Mucosa of descending colon (tissue), 3 donors: ENCODE results near the gene NUDT6. TPM values are rescaled to one million over a fixed set of nuclear protein-coding genes. Genes with fewer than 3 reads are reported as not detected.
"Not testable (repeated sequence)": the region's sequence is repeated elsewhere in the genome, so short reads cannot be mapped to it uniquely, and the experiment has no call there.

Experiments
- ATAC-seq: fragments of 200-7000 bp; cut with Tn5 transposase; one replicate; pipeline ENCODE4 v1.9.1; 2020; ENCODE audit warnings: mild to moderate bottlenecking, moderate library complexity
- DNase-seq, 3 donors: peaks; one replicate each; pipeline ENCODE4 v3.0.0-alpha.2; 2020
- H3K36me3 ChIP-seq: fragments of 200-600 bp; one replicate; pipeline ENCODE4 v1.8.0; 2021; ENCODE audit warnings: low read depth, mild to moderate bottlenecking
- H3K4me1 ChIP-seq: fragments of 200-600 bp; one replicate; pipeline ENCODE4 v1.8.0; 2021; ENCODE audit warnings: low read depth, mild to moderate bottlenecking
- H3K4me3 ChIP-seq: fragments of 200-600 bp; one replicate; pipeline ENCODE4 v1.8.0; 2021; ENCODE audit warnings: mild to moderate bottlenecking
- H3K9me3 ChIP-seq: fragments of 200-600 bp; one replicate; pipeline ENCODE4 v1.8.0; 2021; ENCODE audit warnings: mild to moderate bottlenecking
- intact Hi-C, 2 donors: fragments of 100-400 bp; cut with DNase I in 1 of 2; cut with micrococcal nuclease in 1 of 2; formaldehyde crosslinking; loops; one replicate each; pipeline versions ENCODE4 v1.11.0 to v1.11.1; 2022; cut with DNase I, micrococcal nuclease
- total RNA-seq, 3 donors: library from RNA; stranded (reverse); fragmentation: NEBNext Ultra II Directional in 2 of 3; extraction: Animal tissue kit (Norgen Biotek cat#: 25700) in 2 of 3; gene quantifications; one replicate each; pipeline versions ENCODE4 v1.2.1 to v1.2.4, GENCODE V29; 2021 to 2023
- TF ChIP-seq, protein P1 (sequence below): fragments of 200-600 bp; IDR thresholded peaks from one replicate; pipeline ENCODE4 v1.8.0; 2022; ENCODE audit warnings: antibody characterized with exemption, mild to moderate bottlenecking
- donor health status: DM: no; HTN: no; CAD: no; lungs with moderate emphysema.
- donor health status: DM: no; HTN: no; CAD: no.
- donor health status: DM: no; HTN: yes; CAD: no.

Gene NUDT6
- total RNA-seq, 3 donors from 2014 or later, result 5.3 to 11.2 (median 5.6) TPM

DNA sequence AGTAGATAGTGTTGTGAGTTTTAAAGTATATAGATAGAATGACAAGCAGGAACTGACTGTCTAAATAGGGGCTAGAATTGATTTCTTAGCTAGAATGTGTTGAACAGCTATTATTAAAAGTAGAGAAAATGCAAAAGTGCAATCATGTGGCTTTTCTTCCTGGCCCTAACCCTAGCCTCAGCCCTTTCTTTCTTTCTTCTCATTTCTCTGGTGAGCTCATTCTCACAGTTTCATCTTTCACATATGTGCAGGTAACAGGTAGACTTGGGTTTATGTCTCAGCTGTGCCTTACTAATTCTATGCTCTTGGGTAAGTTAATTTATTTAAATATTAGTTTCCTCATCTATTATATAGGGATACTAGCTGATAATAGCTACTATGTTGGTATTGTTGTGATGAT lies 70.8 kb downstream of the NUDT6 start:
- Histone ChIP-seq H3K9me3 (no peaks in the 10 kb centered on the region), H3K4me3 (no peak overlapping the region), H3K4me1 (no peaks in the 10 kb centered on the region), H3K36me3 (no peaks in the 10 kb centered on the region)
- ATAC-seq (no peak), DNase-seq (no peak)
- TF ChIP-seq, protein P1, sequence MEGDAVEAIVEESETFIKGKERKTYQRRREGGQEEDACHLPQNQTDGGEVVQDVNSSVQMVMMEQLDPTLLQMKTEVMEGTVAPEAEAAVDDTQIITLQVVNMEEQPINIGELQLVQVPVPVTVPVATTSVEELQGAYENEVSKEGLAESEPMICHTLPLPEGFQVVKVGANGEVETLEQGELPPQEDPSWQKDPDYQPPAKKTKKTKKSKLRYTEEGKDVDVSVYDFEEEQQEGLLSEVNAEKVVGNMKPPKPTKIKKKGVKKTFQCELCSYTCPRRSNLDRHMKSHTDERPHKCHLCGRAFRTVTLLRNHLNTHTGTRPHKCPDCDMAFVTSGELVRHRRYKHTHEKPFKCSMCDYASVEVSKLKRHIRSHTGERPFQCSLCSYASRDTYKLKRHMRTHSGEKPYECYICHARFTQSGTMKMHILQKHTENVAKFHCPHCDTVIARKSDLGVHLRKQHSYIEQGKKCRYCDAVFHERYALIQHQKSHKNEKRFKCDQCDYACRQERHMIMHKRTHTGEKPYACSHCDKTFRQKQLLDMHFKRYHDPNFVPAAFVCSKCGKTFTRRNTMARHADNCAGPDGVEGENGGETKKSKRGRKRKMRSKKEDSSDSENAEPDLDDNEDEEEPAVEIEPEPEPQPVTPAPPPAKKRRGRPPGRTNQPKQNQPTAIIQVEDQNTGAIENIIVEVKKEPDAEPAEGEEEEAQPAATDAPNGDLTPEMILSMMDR, result no peak
- intact Hi-C loops, result no loop called here

DNA sequence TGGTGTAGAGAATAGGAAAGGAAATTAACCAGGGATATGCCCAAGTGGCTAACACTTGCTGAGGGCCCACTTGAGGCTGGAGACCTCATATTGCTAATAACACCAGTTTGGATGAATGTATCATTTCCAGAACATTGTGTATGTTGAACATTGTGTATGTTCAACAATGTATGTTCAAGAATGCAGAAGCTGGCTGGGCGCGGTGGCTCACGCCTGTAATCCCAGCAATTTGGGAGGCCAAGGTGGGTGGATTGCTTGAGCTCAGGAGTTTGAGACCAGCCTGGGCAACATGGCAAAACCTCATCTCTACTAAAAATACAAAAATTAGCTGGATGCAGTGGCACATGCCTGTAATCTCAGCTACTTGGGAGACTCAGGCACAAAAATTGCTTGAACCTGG lies 72.6 kb downstream of the NUDT6 start:
- H3K4me1 ChIP-seq, intact Hi-C loops: not testable (repeated sequence)

DNA sequence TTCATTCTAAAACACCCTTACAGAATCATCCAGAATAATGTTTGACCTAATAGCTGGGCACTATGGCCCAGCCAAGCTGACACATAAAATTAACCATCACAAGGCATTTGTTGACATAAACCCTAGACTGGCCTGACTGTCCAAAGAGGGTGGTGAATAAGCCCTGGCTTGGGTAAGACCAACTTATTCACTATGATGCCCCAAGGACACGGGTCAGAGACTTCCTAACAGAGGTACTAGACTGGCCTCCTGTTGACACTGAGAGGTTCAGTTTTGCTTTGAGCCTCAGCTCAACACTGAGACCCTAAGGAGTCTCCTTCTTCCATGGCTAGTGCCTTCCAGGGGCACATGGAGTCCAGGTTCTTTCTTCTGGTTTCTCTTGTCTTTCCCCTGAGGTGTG lies 74.5 kb downstream of the NUDT6 start:
- Histone ChIP-seq H3K4me1 (peaks cover 6% of the 10 kb centered on the region), H3K36me3 (no peaks in the 10 kb centered on the region), H3K4me3 (no peak overlapping the region), H3K9me3 (no peaks in the 10 kb centered on the region)
- TF ChIP-seq, protein P1, result no peak
- no peak for DNase-seq
- ATAC-seq, result no peak
- intact Hi-C loops, result no loop called here

More for the DNA sequence above, 72.6 kb downstream of the NUDT6 start:
- not testable (repeated sequence) for ATAC-seq, H3K4me3 ChIP-seq, H3K36me3 ChIP-seq, DNase-seq, H3K9me3 ChIP-seq

DNA sequence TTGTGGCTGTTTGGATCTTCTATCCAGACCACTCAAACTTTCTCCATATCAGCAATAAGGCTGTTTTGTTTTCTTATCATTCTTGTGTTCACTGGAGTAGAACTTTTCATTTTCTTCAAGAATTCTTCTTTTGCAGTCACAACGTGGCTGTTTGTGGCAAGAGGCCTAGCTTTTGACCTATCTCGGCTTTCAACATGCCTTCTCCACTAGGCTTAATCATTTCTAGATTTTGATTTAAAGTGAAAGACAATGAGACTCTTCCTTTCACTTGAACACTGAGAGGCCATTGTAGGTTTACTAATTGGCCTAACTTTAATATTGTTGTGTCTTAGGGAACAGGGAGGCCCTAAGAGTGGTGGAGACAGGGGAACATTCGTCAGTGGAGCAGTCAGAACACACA lies 76.6 kb downstream of the NUDT6 start:
- no peak for ATAC-seq
- intact Hi-C loops, result no loop called here
- H3K36me3 ChIP-seq, result no peaks in the 10 kb centered on the region
- H3K9me3 ChIP-seq, result no peaks in the 10 kb centered on the region
- no peak for DNase-seq
- no peak overlapping the region for H3K4me3 ChIP-seq
- TF ChIP-seq, protein P1, result no peak
- peaks cover 6% of the 10 kb centered on the region for H3K4me1 ChIP-seq

DNA sequence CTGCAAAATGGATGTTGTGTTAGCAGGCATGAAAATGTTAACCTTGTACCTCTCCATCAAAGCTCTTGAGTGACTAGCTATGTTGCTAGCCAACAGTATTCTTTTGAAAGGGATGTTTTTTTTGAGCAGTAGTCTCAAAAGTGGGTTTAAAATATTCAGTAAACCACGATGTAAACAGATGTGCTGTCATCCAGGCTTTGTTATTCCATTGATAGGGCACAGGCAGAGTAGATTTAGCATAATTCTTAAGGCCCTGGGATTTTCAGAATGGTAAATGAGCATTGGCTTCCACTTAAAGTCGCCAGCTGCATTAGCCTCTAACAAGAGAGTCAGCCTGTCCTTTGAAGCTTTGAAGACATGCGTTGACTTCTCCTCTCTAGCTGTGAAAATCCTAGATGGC lies 77.3 kb downstream of the NUDT6 start:
- ATAC-seq, result no peak
- TF ChIP-seq, protein P1, result no peak
- H3K36me3 ChIP-seq, result no peaks in the 10 kb centered on the region

DNA sequence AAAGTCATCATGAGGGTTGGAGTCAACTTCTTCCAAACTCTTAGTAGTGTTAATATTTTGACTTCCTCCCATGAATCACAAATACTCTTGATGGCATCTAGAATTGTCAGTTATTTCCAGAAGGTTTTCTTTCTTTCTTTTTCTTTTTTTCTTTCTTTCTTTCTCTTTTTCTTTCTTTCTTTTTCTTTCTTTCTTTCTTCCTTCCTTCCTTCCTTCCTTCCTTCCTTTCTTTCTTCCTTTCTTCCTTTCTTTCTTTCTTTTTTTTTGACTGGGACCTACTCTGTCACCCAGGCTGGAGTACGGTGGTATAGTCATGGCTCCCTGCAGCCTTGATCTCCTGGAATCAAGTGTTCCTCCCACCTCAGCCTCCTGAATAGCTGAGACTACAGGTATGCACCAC lies 78.0 kb downstream of the NUDT6 start:
- H3K4me1 ChIP-seq, ATAC-seq, DNase-seq, intact Hi-C loops, H3K9me3 ChIP-seq, H3K4me3 ChIP-seq, H3K36me3 ChIP-seq: not testable (repeated sequence)

More for the DNA sequence above, 77.3 kb downstream of the NUDT6 start:
- Histone ChIP-seq H3K4me1 (peaks cover 6% of the 10 kb centered on the region), H3K9me3 (no peaks in the 10 kb centered on the region), H3K4me3 (no peak overlapping the region)
- no peak for DNase-seq
- intact Hi-C loops, result no loop called here

DNA sequence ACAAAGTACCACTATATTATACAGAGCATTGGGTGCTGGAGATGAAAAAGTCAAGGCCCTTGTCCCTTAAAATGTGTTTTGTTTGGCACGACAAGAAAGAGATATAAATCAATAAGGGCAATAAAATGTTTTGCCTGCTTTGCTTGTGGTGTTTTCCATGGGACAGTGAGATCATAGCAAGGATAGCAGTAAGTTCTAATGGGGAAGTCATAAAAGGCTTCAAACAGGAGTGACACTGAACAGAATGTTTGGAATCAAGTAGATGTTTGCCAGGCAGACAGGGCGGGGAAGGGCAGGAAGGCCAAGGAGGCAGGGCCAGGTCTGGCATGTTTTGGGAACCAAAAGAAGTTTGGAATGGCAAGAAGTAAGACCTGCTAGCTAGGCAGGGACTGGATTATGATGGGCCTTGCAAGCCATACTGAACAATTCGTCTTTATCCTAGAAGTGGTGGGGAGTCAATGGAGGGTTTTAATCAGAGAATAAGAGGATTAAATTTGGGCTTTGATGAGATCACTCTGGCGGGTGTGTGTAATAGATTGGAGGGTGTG lies 79.3 kb downstream of the NUDT6 start:
- ATAC-seq (peak; percentile 73), DNase-seq (peak in 1 of 3 donors; percentile 30)
- no peaks in the 10 kb centered on the region for H3K36me3 ChIP-seq
- TF ChIP-seq, protein P1, result no peak
- intact Hi-C loops, result no loop called here
- no peaks in the 10 kb centered on the region for H3K9me3 ChIP-seq
- H3K4me1 ChIP-seq, result peaks cover 6% of the 10 kb centered on the region
- H3K4me3 ChIP-seq, result no peak overlapping the region
